Upper lobe of left lung (tissue), 6 donors: ENCODE data around the gene CPA1. TPM values are rescaled to one million over a fixed set of nuclear protein-coding genes. Genes with fewer than 3 reads are reported as not detected.

ENCODE experiments used
- ATAC-seq, 2 donors: fragments of 200-7000 bp; cut with Tn5 transposase; one replicate each; pipeline ENCODE4 v1.9.1; 2022; ENCODE audit warnings: mild to moderate bottlenecking in 2 of 2, moderate library complexity in 2 of 2; ENCODE audit not compliant: low FRiP score in 2 of 2
- DNase-seq, 2 donors: peaks; one replicate each; pipeline ENCODE4 v3.0.0-alpha.2; 2019 to 2020
- H3K27ac ChIP-seq, 4 donors: fragments of 200-600 bp; sonication (generic); one replicate each; pipeline ENCODE4 v1.5.1; 2016 to 2019
- H3K27me3 ChIP-seq, 4 donors: fragments of 200-600 bp; sonication (generic); one replicate each; pipeline ENCODE4 v1.5.1; 2017 to 2019
- H3K36me3 ChIP-seq, 4 donors: fragments of 200-600 bp; sonication (generic); one replicate each; pipeline ENCODE4 v1.5.1; 2016 to 2019
- H3K4me1 ChIP-seq, 4 donors: fragments of 200-600 bp; sonication (generic); one replicate each; pipeline ENCODE4 v1.5.1; 2018 to 2019
- H3K4me3 ChIP-seq, 4 donors: fragments of 200-600 bp; sonication (generic); one replicate each; pipeline ENCODE4 v1.5.1; 2017 to 2019; ENCODE audit warnings: mild to moderate bottlenecking in 2 of 4, moderate library complexity in 1 of 4
- H3K9me3 ChIP-seq, 4 donors: fragments of 200-600 bp; sonication (generic); one replicate each; pipeline ENCODE4 v1.5.1; 2018 to 2019
- CTCF ChIP-seq, 6 experiments: fragments of 450-650 bp in 4 of 6; fragments of 200-600 bp in 2 of 6; sonication (generic) in 2 of 6; IDR thresholded peaks; one replicate each; pipeline ENCODE4 v1.5.1; 2016 to 2019; ENCODE audit warnings: antibody characterized with exemption in 6 of 6
- EP300 ChIP-seq, 4 donors: sonication (generic); formaldehyde crosslinking; IDR thresholded peaks; one replicate each; pipeline ENCODE4 v1.5.1; 2017; ENCODE audit warnings: antibody characterized with exemption in 4 of 4, control low read depth in 2 of 4
- POLR2A ChIP-seq, 4 donors: fragments of 450-650 bp; IDR thresholded peaks; one replicate each; pipeline ENCODE4 v1.5.1; 2016 to 2017; ENCODE audit warnings: antibody characterized with exemption in 4 of 4, mild to moderate bottlenecking in 2 of 4
- POLR2AphosphoS5 ChIP-seq, 2 donors: sonication (generic); formaldehyde crosslinking; IDR thresholded peaks; one replicate each; pipeline ENCODE4 v1.5.1; 2017; ENCODE audit warnings: antibody characterized with exemption in 2 of 2
- WGBS, 2 donors: methylation state at CpG; one replicate each; pipeline ENCODE4 v1.1.5; 2017 to 2018; 5-methylcytosine and 5-hydroxymethylcytosine counted together
- total RNA-seq, 6 donors: library from RNA; depleted of rRNA in 4 of 6; stranded (reverse); fragments of >200 nt in 4 of 6; gene quantifications; one replicate each; pipeline versions ENCODE4 v1.1.0 to v1.2.1, GENCODE V29; 2016 to 2021
- donor health status: DM: no; HTN: no; CAD: no; lungs with moderate emphysema.
- donor health status: DM: no; HTN: yes; CAD: no; lungs with severe emphysema.

Gene CPA1
- total RNA-seq, 6 donors from 2014 or later, result 12.6 to 21.8 TPM; not detected in 4

GRCh38 chr7:130367088-130367755 is 13.1 kb upstream of the CPA1 start:
- no peak for ATAC-seq
- Histone ChIP-seq H3K27ac (no peak overlapping the region), H3K27me3 (no peaks in the 10 kb centered on the region), H3K4me1 (peaks cover 11 to 28% (median 14%) of the 10 kb centered on the region in 4 donors), H3K4me3 (no peak overlapping the region), H3K9me3 (no peaks in the 10 kb centered on the region), H3K36me3 (no peaks in the 10 kb centered on the region)
- 81 to 92% methylated on average over 10 to 13 of the region's 13 CpGs for WGBS, 2 donors
- TF ChIP-seq POLR2A (IDR thresholded peaks at IDR 0.05) (no peak), EP300 (IDR thresholded peaks at IDR 0.05) (no peak), CTCF (IDR thresholded peaks at IDR 0.05) (no peak), POLR2AphosphoS5 (IDR thresholded peaks at IDR 0.05) (no peak)
- DNase-seq, result no peak

GRCh38 chr7:130367836-130368746 is 12.2 kb upstream of the CPA1 start:
- WGBS, 2 donors, result 76 to 84% methylated on average over 13 to 17 of the region's 19 CpGs
- Histone ChIP-seq H3K36me3 (no peaks in the 10 kb centered on the region), H3K27ac (peak overlapping the region; percentile 18 to 74 (median 40)), H3K9me3 (no peaks in the 10 kb centered on the region), H3K4me3 (no peak overlapping the region), H3K4me1 (peaks cover 15 to 37% (median 21%) of the 10 kb centered on the region in 4 donors), H3K27me3 (no peaks in the 10 kb centered on the region)
- ATAC-seq (no peak), DNase-seq (no peak)
- TF ChIP-seq CTCF (IDR thresholded peaks at IDR 0.05) (no peak), POLR2AphosphoS5 (IDR thresholded peaks at IDR 0.05) (no peak), POLR2A (IDR thresholded peaks at IDR 0.05) (no peak), EP300 (IDR thresholded peaks at IDR 0.05) (no peak)

- H3K36me3 ChIP-seq, result no peaks in the 10 kb centered on the region
- peak in 1 of 2 donors; percentile 44 for ATAC-seq
These were observed 11.1 kb upstream of the CPA1 start for GRCh38 chr7:130369110-130369711.

More at GRCh38 chr7:130369110-130369711, 11.1 kb upstream of the CPA1 start:
- no peak for DNase-seq
- 35 to 39% methylated on average over 7 to 10 of the region's 10 CpGs for WGBS, 2 donors
- peak overlapping the region; percentile 18 to 74 (median 40) for H3K27ac ChIP-seq
- no peaks in the 10 kb centered on the region for H3K9me3 ChIP-seq
- no peak overlapping the region for H3K4me3 ChIP-seq
- peaks cover 22 to 48% (median 33%) of the 10 kb centered on the region in 4 donors for H3K4me1 ChIP-seq
- H3K27me3 ChIP-seq, result no peaks in the 10 kb centered on the region
- TF ChIP-seq POLR2AphosphoS5 (IDR thresholded peaks at IDR 0.05) (peak; percentile 51 to 54), CTCF (IDR thresholded peaks at IDR 0.05) (no peak), EP300 (IDR thresholded peaks at IDR 0.05) (peak in 3 of 4 donors; percentile 41 to 65 (median 57)), POLR2A (IDR thresholded peaks at IDR 0.05) (no peak)
